Naive thymus-derived CD4-positive, alpha-beta T cell (primary cell): ENCODE measurements around the gene PRAC2. TPM values are rescaled to one million over a fixed set of nuclear protein-coding genes. Genes with fewer than 3 reads are reported as not detected.

ENCODE experiments used
- ATAC-seq: fragments of 150-1000 bp; cut with Tn5 transposase; 2 replicates; pipeline ENCODE4 v1.10.0; 2021; ENCODE audit warnings: mild to moderate bottlenecking, moderate library complexity
- CTCF ChIA-PET: fragments of 350-600 bp; sonication (Branson Sonifier 250); formaldehyde crosslinking; loops from one replicate; lab custom pipeline; 2021; ENCODE audit warnings: antibody characterized with exemption; lab: Charles Lee
- POLR2A ChIA-PET: fragments of 350-600 bp; sonication (Branson Sonifier 250); formaldehyde crosslinking; loops from one replicate; lab custom pipeline; 2021; ENCODE audit warnings: antibody characterized with exemption, inconsistent platforms; lab: Charles Lee
- DNase-seq, 9 donors: peaks; one replicate each; pipeline versions ENCODE4 v3.0.0 to v3.0.0-alpha.2; 2020 to 2022; ENCODE audit warnings: mixed read lengths in 1 of 9
- H3K27ac ChIP-seq: one replicate; pipeline ENCODE4 v1.7.0; 2013; ENCODE audit warnings: mild to moderate bottlenecking, low read depth, low read length, moderate library complexity
- H3K27me3 ChIP-seq, 2 donors: one replicate each; pipeline ENCODE4 v1.7.0; 2013; ENCODE audit warnings: low read length in 2 of 2, mild to moderate bottlenecking in 2 of 2, moderate library complexity in 2 of 2; ENCODE audit not compliant: control insufficient read depth in 2 of 2, insufficient read depth in 2 of 2
- H3K36me3 ChIP-seq, 3 experiments: 1 replicate in 2 of 3; 2 replicates in 1 of 3; pipeline ENCODE4 v1.7.0; 2013; ENCODE audit warnings: low read length in 3 of 3, mild to moderate bottlenecking in 3 of 3, moderate library complexity in 1 of 3; ENCODE audit not compliant: insufficient read depth in 3 of 3, control insufficient read depth in 2 of 3
- H3K4me1 ChIP-seq, 2 donors: one replicate each; pipeline ENCODE4 v1.7.0; 2013; ENCODE audit warnings: low read length in 2 of 2, mild to moderate bottlenecking in 2 of 2, moderate library complexity in 1 of 2; ENCODE audit not compliant: control insufficient read depth in 2 of 2, insufficient read depth in 2 of 2
- H3K4me3 ChIP-seq: 2 replicates; pipeline ENCODE4 v1.7.0; 2013; ENCODE audit warnings: mild to moderate bottlenecking, low read length
- H3K9me3 ChIP-seq, 3 experiments: 1 replicate in 2 of 3; 2 replicates in 1 of 3; pipeline ENCODE4 v1.7.0; 2013; ENCODE audit warnings: low read length in 3 of 3; ENCODE audit not compliant: control insufficient read depth in 2 of 3
- H3K27ac Mint-ChIP-seq, 9 donors: one replicate each; pipeline ENCODE4 v1.8.0; 2020 to 2022; ENCODE audit warnings: mixed read lengths in 9 of 9, mild to moderate bottlenecking in 8 of 9, moderate library complexity in 5 of 9, inconsistent platforms in 2 of 9
- H3K27me3 Mint-ChIP-seq, 5 donors: one replicate each; pipeline ENCODE4 v1.8.0; 2021 to 2022; ENCODE audit warnings: mixed read lengths in 5 of 5, mild to moderate bottlenecking in 1 of 5
- H3K36me3 Mint-ChIP-seq, 5 donors: one replicate each; pipeline ENCODE4 v1.8.0; 2020 to 2022; ENCODE audit warnings: mixed read lengths in 5 of 5, mild to moderate bottlenecking in 3 of 5, inconsistent platforms in 1 of 5
- H3K4me1 Mint-ChIP-seq, 7 donors: one replicate each; pipeline ENCODE4 v1.8.0; 2020 to 2022; ENCODE audit warnings: mixed read lengths in 7 of 7, mild to moderate bottlenecking in 3 of 7, inconsistent platforms in 1 of 7
- H3K4me3 Mint-ChIP-seq, 10 donors: one replicate each; pipeline ENCODE4 v1.8.0; 2020 to 2022; ENCODE audit warnings: mild to moderate bottlenecking in 10 of 10, mixed read lengths in 10 of 10, moderate library complexity in 6 of 10, inconsistent platforms in 2 of 10
- H3K9me3 Mint-ChIP-seq, 11 donors: one replicate each; pipeline ENCODE4 v1.8.0; 2020 to 2022; ENCODE audit warnings: mixed read lengths in 11 of 11, mild to moderate bottlenecking in 4 of 11, inconsistent platforms in 1 of 11, moderate library complexity in 1 of 11
- intact Hi-C, 2 donors: fragments of 100-400 bp; cut with micrococcal nuclease; formaldehyde crosslinking; loops; one replicate each; pipeline ENCODE4 v1.15.1; 2023
- polyA plus RNA-seq, 2 donors: library from polyadenylated mRNA; unstranded; fragments of 300-500 nt; fragmentation: Illumina TruSeq; gene quantifications; one replicate each; pipeline ENCODE4 v1.2.3, GENCODE V29; 2021
- total RNA-seq, 6 experiments: library from RNA in 5 of 6; stranded (reverse) in 5 of 6; gene quantifications; 1 replicate in 5 of 6; 2 replicates in 1 of 6; pipeline ENCODE4 v1.2.3 and lab custom pipeline; 2021 to 2026

The PRAC2 gene
- total and polyA plus RNA-seq, 7 experiments from 2014 or later, result not detected

- peaks cover 0 to 8% (median 0%) of the 10 kb centered on the region in 5 donors for H3K36me3 Mint-ChIP-seq
- H3K4me1 Mint-ChIP-seq, result peaks cover 26 to 61% (median 41%) of the 10 kb centered on the region in 7 donors
- Histone ChIP-seq H3K4me1 (peaks cover 27 to 36% of the 10 kb centered on the region in 2 donors), H3K9me3 (no peaks in the 10 kb centered on the region), H3K27ac (no peak overlapping the region), H3K27me3 (peaks cover 43 to 92% of the 10 kb centered on the region in 2 donors), H3K4me3 (no peak overlapping the region), H3K36me3 (no peaks in the 10 kb centered on the region)
- ChIA-PET POLR2A (interaction anchor here (1.0 kb wide), 1 partner anchor 8 kb away, joined by 6 read pairs; no protein-coding TSS in a partner anchor), CTCF (interaction anchor here (1.0 to 3.0 kb wide), 5 partner anchors 8 to 154 kb away, joined by 3 to 17 read pairs (median 6); no protein-coding TSS in a partner anchor)
- peak overlapping the region; percentile 64 to 82 (median 74) for H3K4me3 Mint-ChIP-seq
- ATAC-seq (peak; percentile 81), DNase-seq (peak; percentile 46 to 73 (median 65))
- intact Hi-C loops, result loop anchor here (1.0 to 10.0 kb wide), 8 partner anchors 24 to 270 kb away; partner anchors contain the start of genes HOXB7 (in 1 of the 2) and IGF2BP1 (in 1 of the 2)
- peak overlapping the region in 2 of 9 donors; percentile 34 to 87 for H3K27ac Mint-ChIP-seq
- peaks cover 87 to 99% (median 90%) of the 10 kb centered on the region in 5 donors for H3K27me3 Mint-ChIP-seq
- H3K9me3 Mint-ChIP-seq, result peaks cover 0 to 11% (median 2%) of the 10 kb centered on the region in 11 donors
Measured at GRCh38 chr17:48724251-48725003, 1.4 kb downstream of the PRAC2 start.

GRCh38 chr17:48725004-48725287, 2.0 kb downstream of the PRAC2 start:
- Histone ChIP-seq H3K9me3 (no peaks in the 10 kb centered on the region), H3K36me3 (no peaks in the 10 kb centered on the region), H3K4me3 (no peak overlapping the region), H3K4me1 (peaks cover 27 to 36% of the 10 kb centered on the region in 2 donors), H3K27ac (no peak overlapping the region), H3K27me3 (peaks cover 49 to 93% of the 10 kb centered on the region in 2 donors)
- peaks cover 0 to 11% (median 2%) of the 10 kb centered on the region in 11 donors for H3K9me3 Mint-ChIP-seq
- peaks cover 87 to 99% (median 90%) of the 10 kb centered on the region in 5 donors for H3K27me3 Mint-ChIP-seq
- H3K27ac Mint-ChIP-seq, result peak overlapping the region in 1 of 9 donors; percentile 83
- ChIA-PET CTCF (interaction anchor here (0.6 to 3.0 kb wide), 5 partner anchors 8 to 154 kb away, joined by 3 to 17 read pairs (median 4); no protein-coding TSS in a partner anchor), POLR2A (no interaction called here)
- H3K36me3 Mint-ChIP-seq, result peaks cover 0 to 8% (median 0%) of the 10 kb centered on the region in 5 donors
- H3K4me1 Mint-ChIP-seq, result peaks cover 26 to 60% (median 42%) of the 10 kb centered on the region in 7 donors
- ATAC-seq (no peak), DNase-seq (no peak)
- intact Hi-C loops, result loop anchor here (2.0 to 10.0 kb wide), 5 partner anchors 24 to 270 kb away; partner anchors contain the start of genes HOXB7 (in 1 of the 2) and IGF2BP1 (in 1 of the 2)
- peak overlapping the region in 8 of 10 donors; percentile 47 to 74 (median 68) for H3K4me3 Mint-ChIP-seq

- H3K4me3 Mint-ChIP-seq, result peak overlapping the region in 8 of 10 donors; percentile 47 to 74 (median 68)
- POLR2A ChIA-PET, result interaction anchor here (1.2 kb wide), 1 partner anchor 9 kb away, joined by 4 read pairs; no protein-coding TSS in a partner anchor
Measured at GRCh38 chr17:48725288-48726064, 2.5 kb downstream of the PRAC2 start.

DNA sequence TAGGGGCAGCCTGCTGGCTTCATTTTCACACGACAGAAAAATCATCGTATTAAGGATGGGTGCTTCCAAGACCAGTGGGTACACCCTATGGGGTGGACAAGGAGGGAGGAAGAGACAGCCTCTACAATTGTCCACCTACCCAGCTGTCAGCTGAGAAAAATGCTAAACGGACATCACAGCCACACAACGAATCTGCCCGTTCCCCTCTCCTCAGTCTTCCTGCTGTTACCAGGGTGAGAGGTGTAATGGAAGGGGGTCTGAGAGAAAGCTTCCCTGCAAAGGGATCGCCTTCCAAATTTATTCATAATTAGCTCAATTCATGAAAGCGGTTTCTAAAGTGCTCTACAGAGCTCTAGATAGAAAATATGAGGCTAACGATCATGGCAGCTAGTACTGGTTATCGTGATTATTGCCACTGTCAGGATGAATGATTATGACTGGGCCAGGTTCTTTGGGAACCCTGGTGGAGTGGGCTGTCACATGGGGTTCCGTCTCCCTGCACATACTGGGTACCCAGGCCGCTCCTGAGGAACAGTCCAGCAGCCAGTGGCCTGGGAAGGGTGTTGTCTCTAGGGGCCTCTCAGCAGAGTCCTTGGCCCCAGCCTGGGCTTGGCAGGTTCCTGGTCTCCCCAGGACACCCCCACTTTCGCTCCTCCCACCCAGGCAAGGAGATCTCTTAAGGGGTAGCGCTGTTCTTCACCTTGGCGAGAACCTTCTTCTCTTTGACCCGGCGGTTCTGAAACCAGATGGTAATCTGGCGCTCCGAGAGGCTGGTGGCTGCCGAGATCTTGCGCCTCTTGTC, 3.3 kb downstream of the PRAC2 start:
- Histone ChIP-seq H3K9me3 (no peaks in the 10 kb centered on the region), H3K36me3 (no peaks in the 10 kb centered on the region), H3K27ac (no peak overlapping the region), H3K27me3 (peaks cover 43 to 91% of the 10 kb centered on the region in 2 donors), H3K4me1 (peaks cover 27 to 36% of the 10 kb centered on the region in 2 donors), H3K4me3 (no peak overlapping the region)
- Mint-ChIP-seq H3K9me3 (peaks cover 0 to 6% (median 0%) of the 10 kb centered on the region in 11 donors), H3K36me3 (no peaks in the 10 kb centered on the region), H3K4me3 (peak overlapping the region in 3 of 10 donors; percentile 26 to 34 (median 29)), H3K4me1 (peaks cover 24 to 55% (median 36%) of the 10 kb centered on the region in 7 donors), H3K27me3 (peaks cover 88 to 98% (median 92%) of the 10 kb centered on the region in 5 donors), H3K27ac (peak overlapping the region in 2 of 9 donors; percentile 5 to 29)
- intact Hi-C loops, result loop anchor here (5.0 to 10.0 kb wide), 3 partner anchors 84 to 268 kb away; partner anchors contain the start of genes HOXB7 (in 1 of the 2) and IGF2BP1 (in 1 of the 2)
- no peak for ATAC-seq
- CTCF ChIA-PET, result interaction anchor here (0.8 kb wide), 1 partner anchor 11 kb away, joined by 3 read pairs; no protein-coding TSS in a partner anchor
- POLR2A ChIA-PET, result interaction anchor here (0.8 to 1.2 kb wide), 2 partner anchors 9 to 151 kb away, joined by 3 to 4 read pairs; no protein-coding TSS in a partner anchor
- DNase-seq, result no peak

More at GRCh38 chr17:48725288-48726064, 2.5 kb downstream of the PRAC2 start:
- Histone ChIP-seq H3K4me3 (no peak overlapping the region), H3K9me3 (no peaks in the 10 kb centered on the region), H3K27me3 (peaks cover 49 to 91% of the 10 kb centered on the region in 2 donors), H3K4me1 (peaks cover 27 to 36% of the 10 kb centered on the region in 2 donors), H3K36me3 (no peaks in the 10 kb centered on the region), H3K27ac (no peak overlapping the region)
- CTCF ChIA-PET, result interaction anchor here (0.6 to 3.0 kb wide), 6 partner anchors 9 to 153 kb away, joined by 3 to 17 read pairs (median 4); no protein-coding TSS in a partner anchor
- H3K9me3 Mint-ChIP-seq, result peaks cover 0 to 9% (median 0%) of the 10 kb centered on the region in 11 donors
- H3K4me1 Mint-ChIP-seq, result peaks cover 25 to 59% (median 38%) of the 10 kb centered on the region in 7 donors
- peak overlapping the region in 1 of 9 donors; percentile 83 for H3K27ac Mint-ChIP-seq
- intact Hi-C loops, result loop anchor here (2.0 to 10.0 kb wide), 5 partner anchors 23 to 269 kb away; partner anchors contain the start of genes HOXB7 (in 1 of the 2) and IGF2BP1 (in 1 of the 2)
- DNase-seq, result no peak
- H3K36me3 Mint-ChIP-seq, result peaks cover 0 to 3% (median 0%) of the 10 kb centered on the region in 5 donors
- peaks cover 87 to 99% (median 90%) of the 10 kb centered on the region in 5 donors for H3K27me3 Mint-ChIP-seq
- ATAC-seq, result no peak

DNA sequence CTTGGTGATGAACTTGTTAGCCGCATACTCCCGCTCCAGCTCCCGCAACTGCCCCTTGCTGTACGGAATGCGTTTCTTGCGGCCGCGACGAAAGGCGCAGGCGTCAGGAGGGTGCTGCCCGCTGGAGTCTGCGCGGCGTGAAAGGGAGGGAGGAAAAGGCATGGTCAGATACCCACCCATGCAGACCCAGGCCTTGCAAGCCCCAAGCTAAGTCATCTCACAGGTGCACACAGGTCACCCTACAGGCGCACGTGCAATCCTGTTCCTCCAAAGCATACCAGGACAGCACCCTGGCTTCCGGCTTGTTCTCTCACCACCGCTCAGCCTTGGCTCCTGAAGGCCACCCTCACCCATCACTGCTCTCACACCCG, 3.9 kb downstream of the PRAC2 start:
- Mint-ChIP-seq H3K27me3 (peaks cover 92 to 99% (median 96%) of the 10 kb centered on the region in 5 donors), H3K9me3 (peaks cover 0 to 6% (median 0%) of the 10 kb centered on the region in 11 donors), H3K4me3 (peak overlapping the region in 5 of 10 donors; percentile 0 to 30 (median 4)), H3K4me1 (peaks cover 24 to 55% (median 36%) of the 10 kb centered on the region in 7 donors), H3K36me3 (no peaks in the 10 kb centered on the region), H3K27ac (peak overlapping the region in 1 of 9 donors; percentile 47)
- H3K27ac ChIP-seq, result no peak overlapping the region
- no peaks in the 10 kb centered on the region for H3K9me3 ChIP-seq
- ATAC-seq (no peak), DNase-seq (no peak)
- peaks cover 42 to 86% of the 10 kb centered on the region in 2 donors for H3K27me3 ChIP-seq
- CTCF ChIA-PET, result no interaction called here
- intact Hi-C loops, result loop anchor here (5.0 to 10.0 kb wide), 3 partner anchors 85 to 268 kb away; partner anchors contain the start of genes HOXB7 (in 1 of the 2) and IGF2BP1 (in 1 of the 2)
- H3K4me1 ChIP-seq, result peaks cover 27 to 36% of the 10 kb centered on the region in 2 donors
- H3K4me3 ChIP-seq, result no peak overlapping the region
- H3K36me3 ChIP-seq, result no peaks in the 10 kb centered on the region
- POLR2A ChIA-PET, result interaction anchor here (0.8 to 1.2 kb wide), 2 partner anchors 10 to 150 kb away, joined by 3 to 4 read pairs; no protein-coding TSS in a partner anchor
